Measurements from ENCODE around the gene PACS2.
"Not testable (repeated sequence)": the region's sequence is repeated elsewhere in the genome, so short reads cannot be mapped to it uniquely, and the experiment has no call there.

Gene PACS2

GRCh38 chr14:105329411-105330150 lies 15.0 kb downstream of the PACS2 start:
- Mint-ChIP-seq H3K27ac (no peak overlapping the region), H3K4me1 (ENCODE audit: low read depth) (peaks cover 29% of the 10 kb centered on the region), H3K36me3 (no peaks in the 10 kb centered on the region), H3K4me3 (no peak overlapping the region), H3K27me3 (no peaks in the 10 kb centered on the region), H3K9me3 (ENCODE audit: low read depth) (no peaks in the 10 kb centered on the region)

DNA sequence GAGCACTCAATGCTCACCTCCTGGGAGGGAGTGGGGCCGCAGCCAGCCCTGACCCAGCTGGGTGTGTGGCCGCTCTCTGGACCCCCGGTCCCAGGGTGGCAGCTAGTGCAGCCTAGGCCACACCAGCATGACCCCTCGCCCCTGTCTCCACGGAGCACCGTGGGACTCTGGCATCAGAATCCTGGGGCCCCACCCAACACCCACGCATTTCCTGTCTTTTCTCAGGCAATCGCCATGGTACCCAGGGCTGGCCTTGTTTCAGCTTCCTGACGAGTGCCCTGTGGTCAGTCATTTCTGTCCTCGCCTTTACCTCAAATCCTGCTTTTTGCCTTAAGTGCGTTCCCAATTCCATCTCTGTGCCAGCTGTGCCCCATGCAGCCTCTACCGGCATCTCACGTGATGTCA lies 15.9 kb downstream of the PACS2 start:
- H3K9me3 Mint-ChIP-seq (ENCODE audit: low read depth), result no peaks in the 10 kb centered on the region
- no peak overlapping the region for H3K27ac Mint-ChIP-seq
- peaks cover 29% of the 10 kb centered on the region for H3K4me1 Mint-ChIP-seq (ENCODE audit: low read depth)
- no peaks in the 10 kb centered on the region for H3K27me3 Mint-ChIP-seq
- no peaks in the 10 kb centered on the region for H3K36me3 Mint-ChIP-seq
- H3K4me3 Mint-ChIP-seq, result no peak overlapping the region

DNA sequence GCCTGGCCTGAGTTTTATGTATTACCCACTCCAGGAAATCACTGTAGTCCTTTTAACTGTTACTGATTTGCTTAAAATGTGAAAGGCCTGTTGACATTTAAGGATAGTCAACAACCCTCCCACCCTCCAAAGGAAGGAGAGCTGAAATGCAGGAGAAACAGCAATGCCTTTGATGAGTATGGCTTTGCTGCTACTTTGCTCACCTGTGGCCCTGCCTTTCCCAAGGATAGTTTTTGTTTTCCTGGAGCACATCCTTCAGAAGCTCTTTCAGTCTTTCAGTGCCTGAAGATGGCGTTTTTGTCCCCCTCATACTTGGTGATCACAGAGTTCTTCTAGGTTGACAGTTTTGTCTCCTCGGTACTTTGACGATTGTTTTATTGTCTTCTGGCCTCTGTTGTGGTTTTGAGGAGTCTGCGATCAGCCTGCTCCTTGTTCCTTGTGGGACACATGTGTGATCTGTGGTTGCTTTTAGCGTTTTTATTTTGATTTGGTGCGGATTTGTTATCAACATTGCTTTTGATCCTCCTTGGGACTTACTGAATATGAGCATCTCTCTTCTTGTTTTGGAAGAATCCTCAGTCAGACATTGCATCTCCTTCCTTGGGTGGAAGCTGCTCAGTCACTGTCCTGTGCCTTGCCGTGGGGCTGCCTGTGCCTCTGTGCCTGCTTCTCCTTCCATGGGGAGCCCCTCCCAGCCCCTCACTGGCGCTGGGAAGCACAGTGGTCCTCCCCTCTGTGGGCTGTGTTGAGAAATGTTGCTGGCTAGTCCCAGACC lies 17.2 kb downstream of the PACS2 start:
- H3K4me3 Mint-ChIP-seq, result peak overlapping the region; percentile 15
- peaks cover 29% of the 10 kb centered on the region for H3K4me1 Mint-ChIP-seq (ENCODE audit: low read depth)
- no peaks in the 10 kb centered on the region for H3K27me3 Mint-ChIP-seq
- no peaks in the 10 kb centered on the region for H3K9me3 Mint-ChIP-seq (ENCODE audit: low read depth)
- no peaks in the 10 kb centered on the region for H3K36me3 Mint-ChIP-seq
- peak overlapping the region; percentile 42 for H3K27ac Mint-ChIP-seq

DNA sequence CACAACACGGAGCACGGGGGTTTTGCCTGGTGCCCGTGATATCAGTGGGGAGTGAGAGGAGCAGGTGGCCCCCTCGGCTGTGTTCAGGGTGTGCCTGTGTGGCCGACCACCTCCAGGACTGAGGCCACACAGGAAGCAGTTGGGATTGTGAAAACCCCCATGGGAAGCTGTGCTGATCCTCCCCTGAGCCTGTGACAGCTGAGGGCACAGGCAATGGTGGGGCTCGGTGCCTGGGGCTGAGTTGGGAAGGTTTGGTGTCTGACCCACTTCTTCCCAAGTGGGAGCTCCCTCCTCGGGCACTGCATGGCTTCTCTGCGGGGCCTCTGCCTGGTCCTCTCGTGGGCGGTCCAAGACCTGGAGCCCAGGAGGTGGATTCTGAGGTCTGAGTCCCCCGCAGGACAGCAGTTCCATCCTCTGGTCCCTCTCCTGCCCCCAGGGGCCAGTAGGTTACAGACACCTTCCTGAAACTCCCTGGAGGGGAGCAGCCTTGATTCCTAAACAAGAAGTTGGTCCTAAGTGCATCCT lies 17.9 kb downstream of the PACS2 start:
- Mint-ChIP-seq H3K27me3 (no peaks in the 10 kb centered on the region), H3K9me3 (ENCODE audit: low read depth) (no peaks in the 10 kb centered on the region)

GRCh38 chr14:105333020-105333490 lies 18.5 kb downstream of the PACS2 start:
- H3K27ac Mint-ChIP-seq, result no peak overlapping the region
- H3K27me3 Mint-ChIP-seq, result no peaks in the 10 kb centered on the region
- H3K9me3 Mint-ChIP-seq (ENCODE audit: low read depth), result no peaks in the 10 kb centered on the region
- H3K4me3 Mint-ChIP-seq, result no peak overlapping the region
- peaks cover 31% of the 10 kb centered on the region for H3K4me1 Mint-ChIP-seq (ENCODE audit: low read depth)
- no peaks in the 10 kb centered on the region for H3K36me3 Mint-ChIP-seq

More for the DNA sequence above, 17.9 kb downstream of the PACS2 start:
- Mint-ChIP-seq H3K4me3 (no peak overlapping the region), H3K4me1 (ENCODE audit: low read depth) (peaks cover 31% of the 10 kb centered on the region), H3K36me3 (no peaks in the 10 kb centered on the region), H3K27ac (no peak overlapping the region)

DNA sequence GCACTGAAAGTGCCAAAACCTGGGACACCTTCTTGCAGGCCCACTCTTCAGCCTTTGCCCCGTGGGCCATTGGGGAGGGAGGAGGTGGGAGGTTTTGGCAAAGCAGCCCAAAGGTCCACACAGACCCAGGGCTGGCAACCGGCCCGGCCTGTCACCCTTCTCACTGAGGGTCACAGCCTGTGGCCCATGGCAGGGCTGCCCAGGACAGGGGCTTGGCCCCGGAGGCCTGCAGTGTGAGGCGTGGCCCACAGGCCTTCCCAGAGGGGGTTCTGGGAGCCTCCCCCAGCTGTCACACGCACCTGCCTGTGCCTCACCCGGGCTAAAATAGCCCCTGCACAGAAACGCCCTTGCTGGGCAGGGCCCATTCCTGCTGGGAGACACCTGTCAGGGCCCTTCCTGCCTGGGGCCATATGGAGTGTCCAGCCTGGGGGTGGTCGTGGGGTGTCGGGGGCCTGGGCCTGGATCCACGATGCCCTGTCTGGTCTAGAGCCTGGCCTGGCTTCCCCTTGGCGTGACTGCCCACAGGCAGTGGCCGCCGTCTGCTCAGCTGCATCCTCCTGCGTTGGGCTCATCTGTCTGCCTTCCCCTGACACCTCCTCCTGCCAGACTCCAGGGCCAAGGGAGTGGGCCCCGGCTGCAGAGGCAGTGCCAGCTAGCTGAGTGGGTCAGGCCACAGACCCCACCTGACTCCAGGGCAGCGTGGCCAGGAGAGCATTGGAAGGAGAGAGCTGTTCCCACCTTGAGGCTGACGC lies 19.2 kb downstream of the PACS2 start:
- Mint-ChIP-seq H3K27me3 (no peaks in the 10 kb centered on the region), H3K9me3 (ENCODE audit: low read depth) (no peaks in the 10 kb centered on the region), H3K4me3 (no peak overlapping the region), H3K4me1 (ENCODE audit: low read depth) (peaks cover 25% of the 10 kb centered on the region), H3K27ac (no peak overlapping the region), H3K36me3 (no peaks in the 10 kb centered on the region)

- no peaks in the 10 kb centered on the region for H3K9me3 Mint-ChIP-seq (ENCODE audit: low read depth)
- no peaks in the 10 kb centered on the region for H3K27me3 Mint-ChIP-seq
- peaks cover 20% of the 10 kb centered on the region for H3K4me1 Mint-ChIP-seq (ENCODE audit: low read depth)
- H3K27ac Mint-ChIP-seq, result no peak overlapping the region
- no peaks in the 10 kb centered on the region for H3K36me3 Mint-ChIP-seq
- no peak overlapping the region for H3K4me3 Mint-ChIP-seq
Measured at GRCh38 chr14:105334383-105335230, 20.1 kb downstream of the PACS2 start.

GRCh38 chr14:105335231-105335542 lies 20.6 kb downstream of the PACS2 start:
- H3K9me3 Mint-ChIP-seq (ENCODE audit: low read depth); H3K27ac Mint-ChIP-seq; H3K36me3 Mint-ChIP-seq; H3K27me3 Mint-ChIP-seq; H3K4me3 Mint-ChIP-seq: not testable (repeated sequence)
- peaks cover 21% of the 10 kb centered on the region for H3K4me1 Mint-ChIP-seq (ENCODE audit: low read depth)

DNA sequence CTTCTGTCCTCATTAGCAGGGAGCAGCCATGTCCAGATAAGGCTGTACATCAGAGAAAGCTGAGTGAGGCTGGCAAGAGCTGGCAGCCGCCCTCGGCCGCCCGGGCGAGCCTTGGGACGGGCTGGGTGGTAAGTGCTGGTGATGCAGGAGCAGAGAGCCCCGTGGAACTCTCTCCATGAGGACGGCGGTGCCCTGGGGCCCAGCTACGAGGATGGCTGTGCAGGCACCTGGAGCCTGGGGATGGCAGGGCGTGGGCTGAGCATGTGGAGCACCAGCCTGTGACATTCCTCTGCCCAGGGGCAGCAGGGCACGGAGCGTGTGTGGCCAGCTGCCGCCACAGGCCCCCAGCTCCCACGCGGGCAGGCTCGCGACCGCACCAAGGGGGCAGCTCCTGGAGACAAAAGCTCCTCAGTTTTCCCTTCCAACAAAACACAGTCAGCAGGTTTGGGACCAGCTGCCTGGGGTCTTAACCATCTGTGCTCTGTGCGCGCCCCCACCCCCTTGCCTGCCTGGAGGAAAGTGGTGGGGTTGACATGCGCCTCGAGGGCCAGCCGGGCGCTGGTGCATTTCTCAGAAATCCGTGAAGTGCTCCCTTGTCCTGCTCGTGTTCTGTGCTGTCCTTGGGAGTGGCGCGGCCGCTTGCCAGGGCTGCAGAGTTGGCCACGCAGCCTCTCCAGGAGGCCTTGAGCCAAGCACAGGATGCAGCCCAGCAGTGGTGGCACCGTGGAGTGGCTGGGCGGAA lies 21.4 kb downstream of the PACS2 start:
- H3K27me3 Mint-ChIP-seq, result no peaks in the 10 kb centered on the region
- peaks cover 20% of the 10 kb centered on the region for H3K4me1 Mint-ChIP-seq (ENCODE audit: low read depth)
- H3K9me3 Mint-ChIP-seq (ENCODE audit: low read depth), result no peaks in the 10 kb centered on the region
- H3K27ac Mint-ChIP-seq, result no peak overlapping the region
- H3K36me3 Mint-ChIP-seq, result no peaks in the 10 kb centered on the region
- H3K4me3 Mint-ChIP-seq, result no peak overlapping the region

- Mint-ChIP-seq H3K27me3 (no peaks in the 10 kb centered on the region), H3K27ac (no peak overlapping the region)
Measured at GRCh38 chr14:105336477-105337287, 22.1 kb downstream of the PACS2 start.

GRCh38 chr14:105337433-105337832 lies 22.9 kb downstream of the PACS2 start:
- Mint-ChIP-seq H3K27me3 (no peaks in the 10 kb centered on the region), H3K4me3 (no peak overlapping the region), H3K27ac (no peak overlapping the region), H3K36me3 (no peaks in the 10 kb centered on the region), H3K4me1 (ENCODE audit: low read depth) (peaks cover 13% of the 10 kb centered on the region), H3K9me3 (ENCODE audit: low read depth) (no peaks in the 10 kb centered on the region)

More at GRCh38 chr14:105336477-105337287, 22.1 kb downstream of the PACS2 start:
- Mint-ChIP-seq H3K4me1 (ENCODE audit: low read depth) (peaks cover 18% of the 10 kb centered on the region), H3K36me3 (no peaks in the 10 kb centered on the region), H3K4me3 (no peak overlapping the region), H3K9me3 (ENCODE audit: low read depth) (no peaks in the 10 kb centered on the region)

DNA sequence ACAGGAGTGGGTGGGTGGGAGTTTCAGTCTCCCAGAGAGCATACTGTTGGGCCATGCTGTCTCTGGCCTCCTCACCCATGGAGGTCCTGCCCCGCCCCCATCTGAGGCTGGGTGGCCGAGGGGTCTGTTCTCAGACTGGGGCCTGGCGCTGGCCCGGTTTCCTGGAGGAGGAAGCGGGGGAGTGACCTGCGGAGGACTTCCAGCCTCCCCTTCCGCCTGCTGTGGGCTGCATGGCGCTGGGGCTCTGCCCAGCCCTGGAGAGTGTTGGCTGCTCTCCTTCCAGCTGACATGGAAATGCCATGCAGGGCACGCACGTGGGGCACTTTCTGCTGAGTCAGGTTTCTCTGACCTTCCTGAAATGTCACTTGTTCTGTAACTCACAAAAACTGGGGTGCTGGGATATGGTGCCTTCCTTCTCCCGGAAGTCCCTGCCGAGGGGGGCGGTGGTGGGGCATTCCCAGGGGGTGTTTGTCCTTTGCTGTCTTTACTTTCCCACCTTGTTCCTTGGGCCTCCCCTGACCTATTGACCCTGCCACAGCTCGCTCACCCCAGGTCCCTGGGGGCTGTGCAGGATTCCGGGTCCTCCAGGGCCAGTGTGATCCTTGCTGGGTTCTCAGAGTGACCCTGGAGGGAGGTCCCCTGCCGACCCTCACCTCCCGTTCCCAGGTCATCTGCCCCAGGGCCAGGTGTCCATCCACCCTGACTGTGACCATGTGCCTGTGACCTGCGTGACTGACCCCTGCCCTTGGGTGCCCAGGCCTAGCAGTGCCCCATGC lies 23.6 kb downstream of the PACS2 start:
- no peak overlapping the region for H3K27ac Mint-ChIP-seq
- H3K4me3 Mint-ChIP-seq, result no peak overlapping the region
- H3K9me3 Mint-ChIP-seq (ENCODE audit: low read depth), result no peaks in the 10 kb centered on the region

More for the DNA sequence above, 23.6 kb downstream of the PACS2 start:
- Mint-ChIP-seq H3K4me1 (ENCODE audit: low read depth) (peaks cover 15% of the 10 kb centered on the region), H3K27me3 (no peaks in the 10 kb centered on the region), H3K36me3 (no peaks in the 10 kb centered on the region)

Measured in activated naive CD8-positive, alpha-beta T cell (primary cell).